Loucy (cell line): ENCODE measurements around the gene UGT1A9.

Source experiments
- H2AFZ ChIP-seq: fragments of 200-600 bp; sonication (generic); 2 replicates; pipeline ENCODE4 v1.6.0; 2016; ENCODE audit warnings: antibody characterized with exemption, mild to moderate bottlenecking, low read length, moderate library complexity
- H3F3A ChIP-seq: fragments of 200-600 bp; 2 replicates; pipeline ENCODE4 v1.6.0; 2016; ENCODE audit warnings: antibody characterized with exemption, low read depth, mild to moderate bottlenecking
- H3K27me3 ChIP-seq: fragments of 200-600 bp; sonication (generic); 2 replicates; pipeline ENCODE4 v1.6.1; 2014; ENCODE audit warnings: low read length, mild to moderate bottlenecking; ENCODE audit not compliant: insufficient read depth, poor library complexity, severe bottlenecking
- H3K36me3 ChIP-seq: fragments of 200-600 bp; sonication (generic); 2 replicates; pipeline ENCODE4 v1.6.1; 2016; ENCODE audit warnings: low read length; ENCODE audit not compliant: insufficient read depth
- H3K4me1 ChIP-seq: fragments of 200-600 bp; sonication (generic); 2 replicates; pipeline ENCODE4 v1.5.1; 2014; ENCODE audit warnings: low read length, mild to moderate bottlenecking; ENCODE audit not compliant: insufficient read depth, poor library complexity, severe bottlenecking
- H3K4me2 ChIP-seq: fragments of 200-600 bp; sonication (generic); 2 replicates; pipeline ENCODE4 v1.6.0; 2014; ENCODE audit warnings: antibody characterized with exemption, low read length, low read depth, mild to moderate bottlenecking; ENCODE audit not compliant: poor library complexity, severe bottlenecking
- H3K4me3 ChIP-seq: fragments of 200-600 bp; sonication (generic); 2 replicates; pipeline ENCODE4 v1.5.1; 2014; ENCODE audit warnings: low read length, mild to moderate bottlenecking, mixed read lengths; ENCODE audit not compliant: poor library complexity, severe bottlenecking
- H3K79me2 ChIP-seq: fragments of 200-600 bp; sonication (generic); 2 replicates; pipeline ENCODE4 v1.6.1; 2014; ENCODE audit warnings: low read length; ENCODE audit not compliant: insufficient read depth
- H3K9ac ChIP-seq: fragments of 200-600 bp; sonication (generic); 2 replicates; pipeline ENCODE4 v1.6.0; 2014; ENCODE audit warnings: mild to moderate bottlenecking, low read depth, low read length, moderate library complexity; ENCODE audit not compliant: poor library complexity, severe bottlenecking
- H3K9me2 ChIP-seq: fragments of 200-600 bp; sonication (generic); replicated peaks from 2 replicates; pipeline ENCODE4 v1.6.1; 2016; ENCODE audit warnings: low read depth, low read length, mixed read lengths
- H3K9me3 ChIP-seq: fragments of 200-600 bp; sonication (generic); 2 replicates; pipeline ENCODE4 v1.6.1; 2014; ENCODE audit warnings: mild to moderate bottlenecking, antibody characterized with exemption, low read length, low read depth; ENCODE audit not compliant: insufficient read depth
- H4K20me1 ChIP-seq: fragments of 200-600 bp; sonication (generic); 2 replicates; pipeline ENCODE4 v1.6.0; 2014; ENCODE audit warnings: antibody characterized with exemption, low read length, mild to moderate bottlenecking; ENCODE audit not compliant: insufficient read depth, poor library complexity, severe bottlenecking
- CTCF ChIP-seq: fragments of 200-600 bp; sonication (generic); conservative IDR thresholded peaks from 2 replicates; pipeline ENCODE4 v1.5.1; 2014; ENCODE audit warnings: mild to moderate bottlenecking, antibody characterized with exemption, low read length
- EZH2phosphoT487 ChIP-seq: fragments of 200-600 bp; IDR thresholded peaks from 2 replicates; pipeline ENCODE4 v1.6.1; 2018; ENCODE audit warnings: antibody characterized with exemption, mild to moderate bottlenecking, moderate library complexity, borderline replicate concordance

The UGT1A9 gene

GRCh38 chr2:233673896-233674295 is 2.2 kb downstream of the UGT1A9 start:
- Histone ChIP-seq H3K79me2 (no peaks in the 10 kb centered on the region), H4K20me1 (no peaks in the 10 kb centered on the region)

GRCh38 chr2:233674314-233674713 is 2.6 kb downstream of the UGT1A9 start:
- H3K9me3 ChIP-seq, result no peaks in the 10 kb centered on the region
- no peaks in the 10 kb centered on the region for H3K36me3 ChIP-seq
- H3K27me3 ChIP-seq, result peaks cover 6% of the 10 kb centered on the region
- H3K79me2 ChIP-seq, result no peaks in the 10 kb centered on the region
- H3K4me1 ChIP-seq, result no peaks in the 10 kb centered on the region
- no peaks in the 10 kb centered on the region for H3F3A ChIP-seq
- H2AFZ ChIP-seq, result no peak overlapping the region
- H4K20me1 ChIP-seq, result no peaks in the 10 kb centered on the region
- TF ChIP-seq CTCF, result no peak
- H3K9me2 ChIP-seq, result no peaks in the 10 kb centered on the region
- no peak overlapping the region for H3K9ac ChIP-seq
- no peak overlapping the region for H3K4me2 ChIP-seq
- H3K4me3 ChIP-seq, result no peak overlapping the region

More at GRCh38 chr2:233673896-233674295, 2.2 kb downstream of the UGT1A9 start:
- H3F3A ChIP-seq, result no peaks in the 10 kb centered on the region
- no peaks in the 10 kb centered on the region for H3K9me2 ChIP-seq
- TF ChIP-seq EZH2phosphoT487 (no peak), CTCF (no peak)
- no peaks in the 10 kb centered on the region for H3K36me3 ChIP-seq
- H3K27me3 ChIP-seq, result peaks cover 6% of the 10 kb centered on the region
- H3K9ac ChIP-seq, result no peak overlapping the region
- no peaks in the 10 kb centered on the region for H3K4me1 ChIP-seq
- no peaks in the 10 kb centered on the region for H3K9me3 ChIP-seq
- no peak overlapping the region for H3K4me3 ChIP-seq
- H2AFZ ChIP-seq, result no peak overlapping the region
- no peak overlapping the region for H3K4me2 ChIP-seq

- Histone ChIP-seq H3K4me2 (no peak overlapping the region), H4K20me1 (no peaks in the 10 kb centered on the region), H3F3A (no peaks in the 10 kb centered on the region), H3K27me3 (peaks cover 6% of the 10 kb centered on the region), H3K79me2 (no peaks in the 10 kb centered on the region), H2AFZ (no peak overlapping the region), H3K4me1 (no peaks in the 10 kb centered on the region), H3K9me2 (no peaks in the 10 kb centered on the region), H3K4me3 (no peak overlapping the region), H3K36me3 (no peaks in the 10 kb centered on the region), H3K9ac (no peak overlapping the region), H3K9me3 (no peaks in the 10 kb centered on the region)
- TF ChIP-seq CTCF, result no peak
- no peak for TF ChIP-seq EZH2phosphoT487
Measured at GRCh38 chr2:233674995-233675394, 3.3 kb downstream of the UGT1A9 start.
